A549 (cell line): Measurements from ENCODE around the gene PRF1. TPM values are rescaled to one million over a fixed set of nuclear protein-coding genes. Genes with fewer than 3 reads are reported as not detected.

Experiments
- ATAC-seq, 2 experiments: fragments of 200-7000 bp in 1 of 2; fragments of >200 bp in 1 of 2; cut with Nextera tagmentation in 1 of 2; cut with Tn5 transposase in 1 of 2; 3 replicates each; pipeline versions ENCODE4 v1.8.0 to v1.9.1; 2018 to 2020; ENCODE audit warnings: mild to moderate bottlenecking in 1 of 2, moderate library complexity in 1 of 2
- CTCF ChIA-PET: fragments of 300-600 bp; sonication (Branson Sonifier 250); formaldehyde crosslinking; extraction: SDS; loops from one replicate; lab custom pipeline; 2021; ENCODE audit warnings: antibody characterized with exemption, inconsistent platforms; lab: Yijun Ruan, JAX
- POLR2A ChIA-PET: fragments of 350-600 bp; formaldehyde crosslinking; extraction: SDS; loops from one replicate; lab custom pipeline; 2021; ENCODE audit warnings: antibody characterized with exemption, inconsistent platforms; lab: Yijun Ruan, JAX
- DNase-seq, 2 experiments: peaks; one replicate each; pipeline versions ENCODE4 v3.0.0 to v3.0.0-alpha.2; 2011 to 2016; ENCODE audit warnings: low read depth in 1 of 2, low spot score in 1 of 2
- FAIRE-seq: peaks from 2 replicates; lab custom pipeline; 2011; peaks lifted over from hg19 to GRCh38; lab: Jason Lieb, UNC
- H3K27ac ChIP-seq, 2 experiments: fragments of >200 bp; sonication (Bioruptor Twin); formaldehyde crosslinking; 3 replicates each; pipeline ENCODE4 v1.5.1; 2016 to 2017
- H3K4me1 ChIP-seq: fragments of >200 bp; sonication (Bioruptor Twin); formaldehyde crosslinking; 3 replicates; pipeline ENCODE4 v1.6.1; 2016
- H3K4me2 ChIP-seq: fragments of >200 bp; sonication (Bioruptor Twin); formaldehyde crosslinking; 3 replicates; pipeline ENCODE4 v1.6.1; 2016
- H3K4me3 ChIP-seq: fragments of >200 bp; sonication (Bioruptor Twin); formaldehyde crosslinking; 3 replicates; pipeline ENCODE4 v1.5.1; 2016
- H3K9me3 ChIP-seq: fragments of >200 bp; sonication (Bioruptor Twin); formaldehyde crosslinking; 3 replicates; pipeline ENCODE4 v1.6.1; 2016
- BHLHE40 ChIP-seq: IDR thresholded peaks from 2 replicates; pipeline ENCODE4 v1.6.1; 2012; ENCODE audit warnings: low read depth, low read length, inconsistent platforms
- CBX8 ChIP-seq: fragments of 200-600 bp; sonication (generic); IDR thresholded peaks from 2 replicates; pipeline ENCODE4 v1.6.1; 2016
- EHF ChIP-seq: fragments of 250-450 bp; sonication (Bioruptor Pico); IDR thresholded peaks from 2 replicates; pipeline ENCODE4 v1.5.0; 2020; ENCODE audit warnings: mild to moderate bottlenecking
- EHMT2 ChIP-seq: fragments of 200-600 bp; sonication (generic); IDR thresholded peaks from 2 replicates; pipeline ENCODE4 v1.6.1; 2016; ENCODE audit warnings: antibody characterized with exemption, low read depth, mild to moderate bottlenecking, moderate library complexity
- FOSL2 ChIP-seq, 2 experiments: fragments of 450-650 bp in 1 of 2; fragments of >200 bp in 1 of 2; sonication (Bioruptor Twin) in 1 of 2; formaldehyde crosslinking; IDR thresholded peaks; 2 replicates each; pipeline versions ENCODE4 v1.5.0 to v1.6.1; 2016 to 2020; ENCODE audit warnings: mild to moderate bottlenecking in 1 of 2, moderate library complexity in 1 of 2
- JUN ChIP-seq, 2 experiments: fragments of >200 bp; sonication (Bioruptor Twin); formaldehyde crosslinking; IDR thresholded peaks; 2 replicates in 1 of 2; 3 replicates in 1 of 2; pipeline ENCODE4 v1.6.1; 2016 to 2017
- KDM1A ChIP-seq: fragments of 200-600 bp; sonication (generic); IDR thresholded peaks from 2 replicates; pipeline ENCODE4 v1.6.1; 2016; ENCODE audit warnings: low read depth, mild to moderate bottlenecking
- POLR2A ChIP-seq: IDR thresholded peaks from 2 replicates; pipeline ENCODE4 v1.6.1; 2012; ENCODE audit warnings: mild to moderate bottlenecking, low read length
- RARB ChIP-seq: fragments of 250-450 bp; sonication (Bioruptor Pico); IDR thresholded peaks from 2 replicates; pipeline ENCODE4 v1.8.0; 2021; ENCODE audit warnings: mild to moderate bottlenecking, moderate library complexity
- RFX5 ChIP-seq: fragments of 450-650 bp; IDR thresholded peaks from 2 replicates; pipeline ENCODE4 v1.7.1; 2014; ENCODE audit warnings: antibody characterized with exemption, mild to moderate bottlenecking, moderate library complexity
- SREBF2 ChIP-seq: fragments of 450-650 bp; IDR thresholded peaks from 2 replicates; pipeline ENCODE4 v1.6.1; 2014; ENCODE audit warnings: mild to moderate bottlenecking, moderate library complexity
- TFCP2L1 ChIP-seq: fragments of 250-450 bp; sonication (Bioruptor Pico); IDR thresholded peaks from 2 replicates; pipeline ENCODE4 v1.5.0; 2021; ENCODE audit warnings: mild to moderate bottlenecking
- TP53 ChIP-seq: fragments of 250-450 bp; sonication (Bioruptor Pico); IDR thresholded peaks from 2 replicates; pipeline ENCODE4 v1.5.0; 2021; ENCODE audit warnings: mild to moderate bottlenecking, moderate library complexity
- ZFP36 ChIP-seq: fragments of 450-650 bp; IDR thresholded peaks from 2 replicates; pipeline ENCODE4 v1.6.1; 2014; ENCODE audit warnings: borderline replicate concordance; ENCODE audit not compliant: partially characterized antibody
- ZSCAN20 ChIP-seq: fragments of 250-450 bp; sonication (Bioruptor Pico); IDR thresholded peaks from 2 replicates; pipeline ENCODE4 v1.8.0; 2022; ENCODE audit warnings: mild to moderate bottlenecking, moderate library complexity
- WGBS: methylation state at CpG from one replicate; pipeline ENCODE4 v1.1.6; 2017; ENCODE audit errors: missing lambda C conversion rate; 5-methylcytosine and 5-hydroxymethylcytosine counted together
- polyA plus RNA-seq, 4 experiments: library from polyadenylated mRNA; depleted of rRNA in 3 of 4; stranded (reverse); fragments of >200 nt; fragmentation: RNase III in 1 of 4; extraction: RNeasy Plus Mini Kit Qiagen cat#74134 plus additional on column Dnase treatment in 1 of 4; gene quantifications; 2 replicates in 3 of 4; 3 replicates in 1 of 4; pipeline ENCODE4 v1.2.3, GENCODE V29; 2011 to 2017
- TF ChIP-seq, protein P1 (sequence below): fragments of 450-650 bp; IDR thresholded peaks from 2 replicates; pipeline ENCODE4 v1.6.1; 2014; ENCODE audit warnings: antibody characterized with exemption
- TF ChIP-seq, protein P2 (sequence below): fragments of 250-450 bp; sonication (Bioruptor Pico); IDR thresholded peaks from 2 replicates; pipeline ENCODE4 v1.5.0; 2021; ENCODE audit warnings: mild to moderate bottlenecking, moderate library complexity, borderline replicate concordance
- TF ChIP-seq, protein P3 (sequence below): fragments of >200 bp; sonication (Bioruptor Twin); formaldehyde crosslinking; IDR thresholded peaks from 2 replicates; pipeline ENCODE4 v1.6.1; 2016
- TF ChIP-seq, protein P4 (sequence below): fragments of 200-600 bp; sonication (generic); IDR thresholded peaks from 2 replicates; pipeline ENCODE4 v1.6.1; 2016; ENCODE audit warnings: antibody characterized with exemption, mild to moderate bottlenecking, moderate library complexity

The PRF1 gene
- polyA plus RNA-seq, 2 of the 4 experiments (the other 2 are of a cell fraction), result not detected

DNA sequence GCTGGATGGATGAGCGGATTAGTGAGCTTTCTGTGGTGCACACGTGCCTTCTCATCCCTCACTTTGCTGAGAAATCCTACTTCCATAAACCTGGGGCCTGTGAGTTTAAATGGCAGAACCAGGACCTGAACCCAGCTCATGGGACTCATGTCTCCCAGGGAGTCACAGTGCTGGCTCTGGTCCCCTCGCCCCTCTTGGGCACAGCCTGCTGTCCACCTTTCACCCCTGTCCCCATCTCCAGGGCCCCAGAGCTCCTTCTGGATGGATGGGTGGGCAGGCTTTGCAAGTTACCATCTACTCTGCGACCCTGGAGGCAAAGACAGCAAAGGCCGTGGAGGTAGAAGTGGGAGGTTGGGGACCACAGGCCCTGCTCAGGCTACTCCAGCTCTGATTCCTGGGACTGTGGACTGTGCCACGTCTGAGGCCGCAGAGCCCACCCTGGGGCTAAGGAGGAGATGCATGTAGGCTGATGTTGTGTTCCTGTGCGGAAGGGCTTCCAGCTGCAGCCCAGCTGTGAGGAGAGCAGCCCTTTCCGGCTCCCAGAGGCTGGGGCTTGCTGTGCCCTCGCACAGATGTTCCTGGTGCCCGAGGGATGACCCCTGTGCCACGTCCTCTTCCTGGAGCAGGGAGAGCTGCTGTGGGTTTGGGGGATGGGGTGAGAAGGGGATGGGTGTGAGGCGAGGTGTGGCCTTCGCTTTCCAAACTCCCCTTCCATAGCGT is 40.3 kb downstream of the PRF1 start:
- Histone ChIP-seq H3K4me3 (no peak overlapping the region), H3K9me3 (no peaks in the 10 kb centered on the region), H3K4me1 (no peaks in the 10 kb centered on the region), H3K27ac (no peak overlapping the region), H3K4me2 (no peak overlapping the region)
- POLR2A ChIA-PET, result no interaction called here
- FAIRE-seq, result no peak
- CTCF ChIA-PET, result interaction anchor here (0.9 to 6.3 kb wide), 5 partner anchors 8 to 196 kb away, joined by 3 to 63 read pairs (median 4); no protein-coding TSS in a partner anchor
- WGBS, result 88% methylated on average over 11 of the region's 15 CpGs
- TF ChIP-seq SREBF2, result no peak
- no peak for TF ChIP-seq EHF (CRISPR knock-in tag)
- no peak for TF ChIP-seq POLR2A
- no peak for TF ChIP-seq ZSCAN20 (CRISPR knock-in tag)
- TF ChIP-seq, all 56 proteins: peak for 0
- DNase-seq (no peak), ATAC-seq (no peak)

DNA sequence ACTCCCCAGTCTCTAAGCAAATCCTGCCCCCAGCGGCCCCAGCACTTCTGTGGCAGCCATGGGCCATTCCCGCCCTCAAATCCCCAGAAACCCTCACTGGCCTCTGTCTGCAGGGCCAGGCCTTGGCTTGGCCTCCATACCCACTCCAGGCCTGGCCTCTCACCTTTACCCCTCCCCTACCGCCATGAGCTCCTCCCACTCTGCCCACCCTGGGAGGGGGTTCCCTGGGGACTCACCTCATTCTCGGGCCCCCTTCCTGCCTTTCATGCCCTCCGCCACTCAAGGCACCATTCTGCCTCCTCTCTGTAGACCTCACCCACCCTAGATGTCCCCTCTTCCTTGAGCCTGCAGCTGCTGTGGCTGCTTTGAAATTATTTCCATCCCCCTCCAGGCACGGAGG is 41.0 kb downstream of the PRF1 start:
- TF ChIP-seq ZFP36 (no peak), ZSCAN20 (CRISPR knock-in tag) (no peak), TP53 (CRISPR knock-in tag) (no peak), KDM1A (no peak), BHLHE40 (no peak), RFX5 (no peak), CBX8 (no peak), EHMT2 (no peak), FOSL2 (IDR thresholded peaks at IDR 0.05) (no peak), FOSL2 (CRISPR knock-in tag; IDR thresholded peaks at IDR 0.05) (no peak), RARB (CRISPR knock-in tag) (no peak), SREBF2 (no peak), TFCP2L1 (CRISPR knock-in tag) (no peak), JUN (IDR thresholded peaks at IDR 0.05) (no peak), EHF (CRISPR knock-in tag) (no peak), POLR2A (no peak)
- TF ChIP-seq, protein P1, sequence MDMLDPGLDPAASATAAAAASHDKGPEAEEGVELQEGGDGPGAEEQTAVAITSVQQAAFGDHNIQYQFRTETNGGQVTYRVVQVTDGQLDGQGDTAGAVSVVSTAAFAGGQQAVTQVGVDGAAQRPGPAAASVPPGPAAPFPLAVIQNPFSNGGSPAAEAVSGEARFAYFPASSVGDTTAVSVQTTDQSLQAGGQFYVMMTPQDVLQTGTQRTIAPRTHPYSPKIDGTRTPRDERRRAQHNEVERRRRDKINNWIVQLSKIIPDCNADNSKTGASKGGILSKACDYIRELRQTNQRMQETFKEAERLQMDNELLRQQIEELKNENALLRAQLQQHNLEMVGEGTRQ, result no peak
- TF ChIP-seq, protein P2, sequence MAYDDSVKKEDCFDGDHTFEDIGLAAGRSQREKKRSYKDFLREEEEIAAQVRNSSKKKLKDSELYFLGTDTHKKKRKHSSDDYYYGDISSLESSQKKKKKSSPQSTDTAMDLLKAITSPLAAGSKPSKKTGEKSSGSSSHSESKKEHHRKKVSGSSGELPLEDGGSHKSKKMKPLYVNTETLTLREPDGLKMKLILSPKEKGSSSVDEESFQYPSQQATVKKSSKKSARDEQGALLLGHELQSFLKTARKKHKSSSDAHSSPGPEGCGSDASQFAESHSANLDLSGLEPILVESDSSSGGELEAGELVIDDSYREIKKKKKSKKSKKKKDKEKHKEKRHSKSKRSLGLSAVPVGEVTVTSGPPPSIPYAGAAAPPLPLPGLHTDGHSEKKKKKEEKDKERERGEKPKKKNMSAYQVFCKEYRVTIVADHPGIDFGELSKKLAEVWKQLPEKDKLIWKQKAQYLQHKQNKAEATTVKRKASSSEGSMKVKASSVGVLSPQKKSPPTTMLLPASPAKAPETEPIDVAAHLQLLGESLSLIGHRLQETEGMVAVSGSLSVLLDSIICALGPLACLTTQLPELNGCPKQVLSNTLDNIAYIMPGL (CRISPR knock-in tag), result no peak
- TF ChIP-seq, protein P3, sequence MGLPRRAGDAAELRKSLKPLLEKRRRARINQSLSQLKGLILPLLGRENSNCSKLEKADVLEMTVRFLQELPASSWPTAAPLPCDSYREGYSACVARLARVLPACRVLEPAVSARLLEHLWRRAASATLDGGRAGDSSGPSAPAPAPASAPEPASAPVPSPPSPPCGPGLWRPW, result no peak
- TF ChIP-seq, protein P4, sequence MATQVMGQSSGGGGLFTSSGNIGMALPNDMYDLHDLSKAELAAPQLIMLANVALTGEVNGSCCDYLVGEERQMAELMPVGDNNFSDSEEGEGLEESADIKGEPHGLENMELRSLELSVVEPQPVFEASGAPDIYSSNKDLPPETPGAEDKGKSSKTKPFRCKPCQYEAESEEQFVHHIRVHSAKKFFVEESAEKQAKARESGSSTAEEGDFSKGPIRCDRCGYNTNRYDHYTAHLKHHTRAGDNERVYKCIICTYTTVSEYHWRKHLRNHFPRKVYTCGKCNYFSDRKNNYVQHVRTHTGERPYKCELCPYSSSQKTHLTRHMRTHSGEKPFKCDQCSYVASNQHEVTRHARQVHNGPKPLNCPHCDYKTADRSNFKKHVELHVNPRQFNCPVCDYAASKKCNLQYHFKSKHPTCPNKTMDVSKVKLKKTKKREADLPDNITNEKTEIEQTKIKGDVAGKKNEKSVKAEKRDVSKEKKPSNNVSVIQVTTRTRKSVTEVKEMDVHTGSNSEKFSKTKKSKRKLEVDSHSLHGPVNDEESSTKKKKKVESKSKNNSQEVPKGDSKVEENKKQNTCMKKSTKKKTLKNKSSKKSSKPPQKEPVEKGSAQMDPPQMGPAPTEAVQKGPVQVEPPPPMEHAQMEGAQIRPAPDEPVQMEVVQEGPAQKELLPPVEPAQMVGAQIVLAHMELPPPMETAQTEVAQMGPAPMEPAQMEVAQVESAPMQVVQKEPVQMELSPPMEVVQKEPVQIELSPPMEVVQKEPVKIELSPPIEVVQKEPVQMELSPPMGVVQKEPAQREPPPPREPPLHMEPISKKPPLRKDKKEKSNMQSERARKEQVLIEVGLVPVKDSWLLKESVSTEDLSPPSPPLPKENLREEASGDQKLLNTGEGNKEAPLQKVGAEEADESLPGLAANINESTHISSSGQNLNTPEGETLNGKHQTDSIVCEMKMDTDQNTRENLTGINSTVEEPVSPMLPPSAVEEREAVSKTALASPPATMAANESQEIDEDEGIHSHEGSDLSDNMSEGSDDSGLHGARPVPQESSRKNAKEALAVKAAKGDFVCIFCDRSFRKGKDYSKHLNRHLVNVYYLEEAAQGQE, result no peak
- DNase-seq (no peak), FAIRE-seq (no peak), ATAC-seq (no peak)
- no peaks in the 10 kb centered on the region for H3K9me3 ChIP-seq
- CTCF ChIA-PET, result interaction anchor here (0.8 to 6.3 kb wide), 7 partner anchors 9 to 197 kb away, joined by 3 to 63 read pairs (median 4); no protein-coding TSS in a partner anchor
- H3K4me3 ChIP-seq, result no peak overlapping the region
- POLR2A ChIA-PET, result no interaction called here
- no peak overlapping the region for H3K4me2 ChIP-seq
- no peak overlapping the region for H3K27ac ChIP-seq
- no peaks in the 10 kb centered on the region for H3K4me1 ChIP-seq
- 91% methylated on average over 6 of the region's 6 CpGs for WGBS
